Natural killer cell treated with Interleukin-12 subunit alpha and Interleukin-12 subunit beta and Interleukin-15 and Interleukin-18, amount 100 ng/mL, for 72 hours (primary cell): Measurements from ENCODE around the gene FGL2. TPM values are rescaled to one million over a fixed set of nuclear protein-coding genes. Genes with fewer than 3 reads are reported as not detected.

ENCODE experiments used
- ATAC-seq, 2 donors: fragments of 150-1000 bp; cut with Tn5 transposase in 1 of 2; sonication (Bioruptor Pico), chemical (Tn5 transposase) in 1 of 2; 2 replicates each; pipeline ENCODE4 v1.10.0; 2021
- DNase-seq: peaks from one replicate; pipeline ENCODE4 v3.0.0; 2022; ENCODE audit warnings: low spot score
- H3K27ac Mint-ChIP-seq, 2 donors: 1 replicate in 1 of 2; 2 replicates in 1 of 2; pipeline ENCODE4 v1.8.0; 2022; ENCODE audit warnings: mixed read lengths in 2 of 2, mild to moderate bottlenecking in 1 of 2, moderate library complexity in 1 of 2
- H3K27me3 Mint-ChIP-seq, 2 donors: 1 replicate in 1 of 2; 2 replicates in 1 of 2; pipeline ENCODE4 v1.8.0; 2022; ENCODE audit warnings: mixed read lengths in 2 of 2
- H3K36me3 Mint-ChIP-seq: one replicate; pipeline ENCODE4 v1.8.0; 2022; ENCODE audit warnings: mixed read lengths
- H3K4me1 Mint-ChIP-seq, 2 donors: 1 replicate in 1 of 2; 2 replicates in 1 of 2; pipeline ENCODE4 v1.8.0; 2022; ENCODE audit warnings: low read depth in 2 of 2, mixed read lengths in 2 of 2, mild to moderate bottlenecking in 1 of 2
- H3K4me3 Mint-ChIP-seq: one replicate; pipeline ENCODE4 v1.8.0; 2022; ENCODE audit warnings: mixed read lengths
- H3K9me3 Mint-ChIP-seq: 2 replicates; pipeline ENCODE4 v1.8.0; 2022; ENCODE audit warnings: mixed read lengths
- total RNA-seq, 2 donors: library from RNA; stranded (reverse); gene quantifications; one replicate each; pipeline ENCODE4 v1.2.3, GENCODE V29; 2022

The FGL2 gene, protein sequence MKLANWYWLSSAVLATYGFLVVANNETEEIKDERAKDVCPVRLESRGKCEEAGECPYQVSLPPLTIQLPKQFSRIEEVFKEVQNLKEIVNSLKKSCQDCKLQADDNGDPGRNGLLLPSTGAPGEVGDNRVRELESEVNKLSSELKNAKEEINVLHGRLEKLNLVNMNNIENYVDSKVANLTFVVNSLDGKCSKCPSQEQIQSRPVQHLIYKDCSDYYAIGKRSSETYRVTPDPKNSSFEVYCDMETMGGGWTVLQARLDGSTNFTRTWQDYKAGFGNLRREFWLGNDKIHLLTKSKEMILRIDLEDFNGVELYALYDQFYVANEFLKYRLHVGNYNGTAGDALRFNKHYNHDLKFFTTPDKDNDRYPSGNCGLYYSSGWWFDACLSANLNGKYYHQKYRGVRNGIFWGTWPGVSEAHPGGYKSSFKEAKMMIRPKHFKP
- 1 to 10 TPM; 1.0 to 1.4 TPM for total RNA-seq

GRCh38 chr7:77199013-77199966 lies at the start of gene FGL2:
Gene FGL2 (minus strand): TSS chr7:77199819. CDS start chr7:77199793, 26 bp downstream.
- no peak for DNase-seq
- Mint-ChIP-seq H3K4me1 (peaks cover 41 to 47% of the 10 kb centered on the region in 2 donors), H3K4me3 (peak within 1 kb of the TSS; percentile 92), H3K36me3 (no peaks in the 10 kb centered on the region), H3K27me3 (no peaks in the 10 kb centered on the region), H3K9me3 (no peaks in the 10 kb centered on the region), H3K27ac (peak within 1 kb of the TSS; percentile 80 to 97)
- ATAC-seq = peak; percentile 62

- Mint-ChIP-seq H3K27me3 (no peaks in the 10 kb centered on the region), H3K27ac (peak overlapping the region in 1 of 2 donors; percentile 16), H3K4me1 (peaks cover 6% of the 10 kb centered on the region in 2 donors), H3K9me3 (no peaks in the 10 kb centered on the region), H3K4me3 (no peak overlapping the region), H3K36me3 (no peaks in the 10 kb centered on the region)
- no peak for ATAC-seq
- DNase-seq = no peak
Measured at GRCh38 chr7:77248154-77248553, 48.5 kb upstream of the FGL2 start.

DNA sequence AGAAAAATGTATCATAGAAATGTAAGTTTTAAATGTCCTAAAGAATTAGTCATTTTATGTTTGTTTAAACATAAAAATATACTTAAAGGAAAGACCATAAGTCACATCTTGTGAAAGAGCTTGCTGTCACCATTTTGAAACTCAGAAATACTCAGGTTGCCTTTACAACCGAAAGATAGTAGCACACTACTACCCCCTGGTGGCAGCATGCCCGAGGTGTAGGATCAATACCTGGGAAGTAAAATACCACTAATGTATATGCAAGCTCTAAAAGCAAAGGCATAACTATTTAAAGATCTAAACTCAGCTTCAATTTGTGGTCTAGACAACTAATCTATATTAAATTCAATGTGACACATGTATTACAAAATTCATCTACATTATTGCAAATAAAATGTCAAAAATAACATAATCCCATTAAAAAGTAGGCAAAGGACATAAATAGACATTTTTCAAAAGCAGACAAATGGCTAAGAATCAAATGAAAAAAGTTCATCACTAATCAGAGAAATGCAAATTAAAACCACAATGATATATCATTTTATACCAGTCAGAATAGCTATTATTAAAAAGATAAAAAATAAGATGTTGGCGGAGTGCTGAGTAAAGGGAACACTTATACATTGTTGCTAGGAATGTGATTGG lies 47.7 kb upstream of the FGL2 start:
- Mint-ChIP-seq H3K4me3 (no peak overlapping the region), H3K4me1 (peaks cover 4% of the 10 kb centered on the region in 2 donors), H3K27me3 (no peaks in the 10 kb centered on the region), H3K36me3 (no peaks in the 10 kb centered on the region), H3K9me3 (no peaks in the 10 kb centered on the region), H3K27ac (no peak overlapping the region)
- DNase-seq = peak; percentile 83
- ATAC-seq = peak; percentile 84 to 89

DNA sequence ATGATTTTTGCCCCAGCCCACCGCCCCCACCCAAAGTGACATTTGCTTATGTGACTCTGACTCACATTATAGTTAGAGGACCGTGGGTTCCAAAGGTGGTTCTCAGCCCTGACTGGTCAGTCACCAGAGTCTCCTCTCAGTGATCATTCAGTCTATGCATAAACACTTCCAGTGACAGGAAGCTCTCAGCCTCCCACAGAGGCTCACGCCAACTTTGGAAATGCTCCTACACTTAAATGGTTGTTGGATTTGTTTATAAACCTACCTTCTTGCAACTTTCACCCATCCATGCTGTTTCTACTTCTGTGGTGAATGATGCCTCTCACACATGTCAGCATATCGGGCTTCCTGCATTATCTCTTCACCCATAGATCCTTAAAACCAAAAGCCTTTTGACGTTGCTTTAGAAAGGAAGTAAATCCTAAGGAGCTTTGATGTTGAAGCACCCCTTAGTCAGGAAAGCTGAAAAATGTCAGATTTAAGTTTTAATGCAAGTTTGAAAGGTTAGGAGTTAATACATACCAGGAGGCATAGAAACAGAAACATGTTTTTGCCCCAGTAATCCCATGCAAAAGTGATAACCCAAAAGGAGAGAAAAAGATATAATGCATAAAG lies 46.5 kb upstream of the FGL2 start:
- no peak for ATAC-seq
- Mint-ChIP-seq H3K4me3 (no peak overlapping the region), H3K27ac (no peak overlapping the region), H3K4me1 (peaks cover 4% of the 10 kb centered on the region in 2 donors), H3K27me3 (no peaks in the 10 kb centered on the region), H3K9me3 (no peaks in the 10 kb centered on the region), H3K36me3 (no peaks in the 10 kb centered on the region)
- DNase-seq = no peak

- Mint-ChIP-seq H3K27me3 (no peaks in the 10 kb centered on the region), H3K9me3 (no peaks in the 10 kb centered on the region), H3K4me3 (no peak overlapping the region), H3K4me1 (peaks cover 4% of the 10 kb centered on the region in 2 donors), H3K27ac (no peak overlapping the region), H3K36me3 (no peaks in the 10 kb centered on the region)
- DNase-seq (no peak), ATAC-seq (no peak)
Measured at GRCh38 chr7:77245015-77245755, 45.6 kb upstream of the FGL2 start.

DNA sequence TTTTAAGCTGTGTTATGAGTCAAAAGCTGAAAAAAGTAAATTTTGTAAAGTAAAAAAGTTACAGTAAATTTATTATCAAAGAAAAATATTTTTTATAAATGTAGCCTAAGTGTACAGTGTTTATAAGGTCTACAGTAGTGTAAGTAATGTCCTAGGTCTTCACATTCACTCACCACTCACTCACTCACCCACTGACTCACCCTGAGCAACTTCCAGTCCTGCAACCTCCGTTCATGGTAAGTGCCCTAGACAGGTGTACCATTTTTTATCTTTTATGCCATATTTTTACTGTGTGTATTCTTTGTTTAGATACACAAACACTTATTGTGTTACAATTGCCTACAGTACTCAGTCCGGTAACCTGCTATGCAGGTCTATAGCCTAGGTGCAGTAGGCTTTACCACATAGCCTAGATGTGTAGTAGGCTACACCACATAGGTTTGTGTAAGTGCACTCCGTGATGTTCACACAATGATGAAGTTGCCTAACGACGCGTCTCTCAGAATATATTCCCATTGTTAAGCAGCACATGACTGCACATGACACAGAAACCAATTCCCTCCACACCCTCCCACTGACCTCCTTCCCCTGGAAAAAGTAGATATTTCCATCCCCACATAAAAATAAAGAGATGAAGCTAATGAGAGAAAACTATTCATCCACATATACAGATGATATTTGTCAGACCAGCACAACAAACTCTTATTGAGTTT lies 44.8 kb upstream of the FGL2 start:
- no peaks in the 10 kb centered on the region for H3K36me3 Mint-ChIP-seq
- peaks cover 2% of the 10 kb centered on the region for H3K9me3 Mint-ChIP-seq
- ATAC-seq = no peak
- peaks cover 7 to 8% of the 10 kb centered on the region in 2 donors for H3K4me1 Mint-ChIP-seq
- H3K27ac Mint-ChIP-seq = no peak overlapping the region
- H3K27me3 Mint-ChIP-seq = no peaks in the 10 kb centered on the region
- no peak overlapping the region for H3K4me3 Mint-ChIP-seq
- no peak for DNase-seq

DNA sequence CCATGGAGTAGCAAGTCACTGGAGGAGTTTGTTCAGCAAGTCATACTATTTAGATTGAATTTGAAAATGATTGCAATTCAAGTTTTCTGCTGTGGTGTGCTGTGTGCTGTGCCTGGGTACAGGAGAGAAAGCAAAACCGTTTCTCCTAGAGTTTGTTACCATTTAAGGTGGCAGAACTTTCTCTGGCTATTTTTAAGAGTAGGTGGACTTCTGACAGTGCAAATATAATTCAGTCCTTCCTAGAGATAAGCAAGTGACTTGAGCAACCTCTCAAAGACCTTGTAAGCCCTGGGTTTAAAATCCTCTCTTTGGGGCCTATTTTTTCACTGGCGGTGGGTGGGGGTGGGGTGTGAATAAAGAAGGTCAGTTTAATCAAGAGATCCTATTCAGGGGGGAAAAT lies 42.9 kb upstream of the FGL2 start:
- Mint-ChIP-seq H3K4me3 (no peak overlapping the region), H3K27me3 (no peaks in the 10 kb centered on the region), H3K36me3 (peaks cover 4% of the 10 kb centered on the region), H3K4me1 (peaks cover 16 to 17% of the 10 kb centered on the region in 2 donors), H3K9me3 (peaks cover 3% of the 10 kb centered on the region), H3K27ac (no peak overlapping the region)
- ATAC-seq (no peak), DNase-seq (no peak)

- H3K4me1 Mint-ChIP-seq = peaks cover 16 to 18% of the 10 kb centered on the region in 2 donors
- peaks cover 3% of the 10 kb centered on the region for H3K9me3 Mint-ChIP-seq
- H3K27ac Mint-ChIP-seq = no peak overlapping the region
Measured at GRCh38 chr7:77242068-77242467, 42.4 kb upstream of the FGL2 start.

GRCh38 chr7:77239471-77239870 lies 39.9 kb upstream of the FGL2 start:
- no peak for ATAC-seq
- no peak overlapping the region for H3K27ac Mint-ChIP-seq
- DNase-seq = no peak
- peaks cover 4% of the 10 kb centered on the region for H3K36me3 Mint-ChIP-seq
- peaks cover 3% of the 10 kb centered on the region for H3K9me3 Mint-ChIP-seq
- peaks cover 12 to 14% of the 10 kb centered on the region in 2 donors for H3K4me1 Mint-ChIP-seq
- no peak overlapping the region for H3K4me3 Mint-ChIP-seq
- H3K27me3 Mint-ChIP-seq = no peaks in the 10 kb centered on the region

More at GRCh38 chr7:77242068-77242467, 42.4 kb upstream of the FGL2 start:
- no peaks in the 10 kb centered on the region for H3K27me3 Mint-ChIP-seq
- peaks cover 4% of the 10 kb centered on the region for H3K36me3 Mint-ChIP-seq
- ATAC-seq (no peak), DNase-seq (no peak)
- H3K4me3 Mint-ChIP-seq = no peak overlapping the region

GRCh38 chr7:77238703-77239136 lies 39.1 kb upstream of the FGL2 start:
- peaks cover 12 to 14% of the 10 kb centered on the region in 2 donors for H3K4me1 Mint-ChIP-seq
- ATAC-seq (no peak), DNase-seq (no peak)
- H3K4me3 Mint-ChIP-seq = no peak overlapping the region
- H3K27ac Mint-ChIP-seq = peak overlapping the region in 1 of 2 donors; percentile 2
- H3K9me3 Mint-ChIP-seq = peaks cover 3% of the 10 kb centered on the region
- H3K36me3 Mint-ChIP-seq = peaks cover 4% of the 10 kb centered on the region
- H3K27me3 Mint-ChIP-seq = no peaks in the 10 kb centered on the region

DNA sequence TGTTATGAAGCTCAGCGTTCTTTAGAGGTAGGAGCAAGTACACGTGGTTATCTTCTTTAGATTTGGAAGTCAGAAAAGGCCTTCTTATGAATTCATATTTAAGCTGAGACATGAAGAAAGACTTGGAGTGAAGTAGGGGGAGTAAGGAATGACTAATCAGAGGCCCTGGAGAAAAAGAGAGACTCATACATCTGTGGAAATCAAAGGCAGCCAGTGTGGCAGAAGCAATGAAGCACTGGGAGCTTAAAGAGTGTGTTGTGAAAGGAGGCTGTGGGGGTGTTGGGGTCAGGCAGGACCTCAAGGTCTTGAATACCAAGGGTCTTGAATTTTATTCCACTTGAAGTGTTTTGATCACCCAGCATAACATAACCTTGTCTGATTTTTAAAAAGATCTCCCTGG lies 35.7 kb upstream of the FGL2 start:
- peaks cover 10% of the 10 kb centered on the region for H3K9me3 Mint-ChIP-seq
- DNase-seq (no peak), ATAC-seq (no peak)
- peaks cover 13% of the 10 kb centered on the region for H3K36me3 Mint-ChIP-seq
- no peak overlapping the region for H3K27ac Mint-ChIP-seq
- peaks cover 12 to 14% of the 10 kb centered on the region in 2 donors for H3K4me1 Mint-ChIP-seq
- no peaks in the 10 kb centered on the region for H3K27me3 Mint-ChIP-seq
- H3K4me3 Mint-ChIP-seq = no peak overlapping the region

- ATAC-seq (no peak), DNase-seq (no peak)
- peaks cover 10% of the 10 kb centered on the region for H3K9me3 Mint-ChIP-seq
- no peak overlapping the region for H3K4me3 Mint-ChIP-seq
- no peak overlapping the region for H3K27ac Mint-ChIP-seq
- peaks cover 0 to under 1% of the 10 kb centered on the region in 2 donors for H3K4me1 Mint-ChIP-seq
- peaks cover 14% of the 10 kb centered on the region for H3K36me3 Mint-ChIP-seq
- H3K27me3 Mint-ChIP-seq = no peaks in the 10 kb centered on the region
Measured at GRCh38 chr7:77232467-77232866, 32.8 kb upstream of the FGL2 start.
